Stimulated activated CD8-positive, alpha-beta memory T cell treated with anti-CD3 and anti-CD28 coated beads, Interleukin-4, amount 100 ng/mL, for 24 hours (primary cell): ENCODE measurements around the gene ISX.

Source experiments
- DNase-seq: peaks from one replicate; pipeline ENCODE4 v3.0.0-alpha.2; 2020; ENCODE audit warnings: low read depth

ISX gene

GRCh38 chr22:35113341-35113740 is 47.4 kb downstream of the ISX start:
- DNase-seq = no peak

GRCh38 chr22:35114131-35114980 is 48.4 kb downstream of the ISX start:
- DNase-seq = no peak

- no peak for DNase-seq
Observed at GRCh38 chr22:35115515-35115914, 49.6 kb downstream of the ISX start.

GRCh38 chr22:35116269-35116668 is 50.3 kb downstream of the ISX start:
- DNase-seq = no peak

- no peak for DNase-seq
Observed at GRCh38 chr22:35116817-35117216, 50.9 kb downstream of the ISX start.

- DNase-seq = no peak
Observed at GRCh38 chr22:35119494-35119893, 53.5 kb downstream of the ISX start.

GRCh38 chr22:35124691-35125219 is 58.8 kb downstream of the ISX start:
- DNase-seq = no peak

GRCh38 chr22:35126993-35127392 is 61.0 kb downstream of the ISX start:
- DNase-seq = no peak

GRCh38 chr22:35128637-35129036 is 62.7 kb downstream of the ISX start:
- no peak for DNase-seq

- no peak for DNase-seq
Observed at GRCh38 chr22:35131525-35132000, 65.6 kb downstream of the ISX start.

GRCh38 chr22:35132568-35132967 is 66.6 kb downstream of the ISX start:
- no peak for DNase-seq

GRCh38 chr22:35133702-35134380 is 67.9 kb downstream of the ISX start:
- DNase-seq = no peak

- DNase-seq = no peak
Observed at GRCh38 chr22:35134637-35135036, 68.7 kb downstream of the ISX start.

GRCh38 chr22:35135165-35135564 is 69.2 kb downstream of the ISX start:
- no peak for DNase-seq
